Neural cell (in vitro differentiated cells): ENCODE results near the gene SESN1. TPM values are rescaled to one million over a fixed set of nuclear protein-coding genes. Genes with fewer than 3 reads are reported as not detected.

ENCODE experiments used
- H2AFZ ChIP-seq: fragments of 200-600, 300-800 bp; sonication (generic), shearing (Covaris generic); 2 replicates; pipeline ENCODE4 v1.6.0; 2014; ENCODE audit warnings: low read depth, mild to moderate bottlenecking, antibody characterized with exemption, low read length, moderate library complexity
- H3F3A ChIP-seq: fragments of 200-600 bp; shearing (Covaris generic); 2 replicates; pipeline ENCODE4 v1.6.1; 2016; ENCODE audit warnings: mild to moderate bottlenecking, moderate library complexity, mixed read lengths, antibody characterized with exemption, low read length; ENCODE audit not compliant: insufficient read depth, poor library complexity, severe bottlenecking
- H3K27ac ChIP-seq: fragments of 200-600, 300-800 bp; sonication (generic), shearing (Covaris generic); 2 replicates; pipeline ENCODE4 v1.5.1; 2014; ENCODE audit warnings: mild to moderate bottlenecking, low read length, moderate library complexity
- H3K27me3 ChIP-seq: fragments of 300-800, 200-600 bp; sonication (generic), shearing (Covaris generic); 2 replicates; pipeline ENCODE4 v1.6.0; 2014; ENCODE audit warnings: mild to moderate bottlenecking, low read depth, low read length, moderate library complexity; ENCODE audit not compliant: insufficient read depth
- H3K36me3 ChIP-seq: fragments of 300-800, 200-600 bp; sonication (generic), shearing (Covaris generic); 2 replicates; pipeline ENCODE4 v1.5.1; 2014; ENCODE audit warnings: mild to moderate bottlenecking, antibody characterized with exemption, low read length, moderate library complexity; ENCODE audit not compliant: insufficient read depth
- H3K4me2 ChIP-seq: fragments of 300-800, 200-600 bp; sonication (generic), shearing (Covaris generic); 2 replicates; pipeline ENCODE4 v1.6.0; 2014; ENCODE audit warnings: mild to moderate bottlenecking, low read length
- H3K4me3 ChIP-seq: fragments of 300-800, 200-600 bp; sonication (generic), shearing (Covaris generic); 2 replicates; pipeline ENCODE4 v1.5.1; 2014; ENCODE audit warnings: mild to moderate bottlenecking, low read length, moderate library complexity
- H3K79me2 ChIP-seq: fragments of 200-600 bp; shearing (Covaris generic); replicated peaks from 2 replicates; pipeline ENCODE4 v1.6.0; 2014; ENCODE audit warnings: mild to moderate bottlenecking, low read length, moderate library complexity; ENCODE audit not compliant: insufficient read depth
- H3K9ac ChIP-seq: fragments of 300-800, 200-600 bp; sonication (generic), shearing (Covaris generic); 2 replicates; pipeline ENCODE4 v1.6.1; 2016; ENCODE audit warnings: mild to moderate bottlenecking, low read length, mixed read lengths
- H3K9me2 ChIP-seq: fragments of 200-600 bp; shearing (Covaris generic); 2 replicates; pipeline ENCODE4 v1.6.1; 2016; ENCODE audit warnings: mild to moderate bottlenecking, low read length, mixed read lengths; ENCODE audit not compliant: insufficient read depth
- H3K9me3 ChIP-seq: fragments of 200-600, 300-800 bp; sonication (generic), shearing (Covaris generic); 2 replicates; pipeline ENCODE4 v1.6.1; 2016; ENCODE audit warnings: mild to moderate bottlenecking, mixed run types, low read length, moderate library complexity, mixed read lengths
- H4K20me1 ChIP-seq: fragments of 200-600 bp; shearing (Covaris generic); 2 replicates; pipeline ENCODE4 v1.6.1; 2016; ENCODE audit warnings: mild to moderate bottlenecking, mixed run types; ENCODE audit not compliant: insufficient read depth
- CTCF ChIP-seq: fragments of 450-650 bp; IDR thresholded peaks from 2 replicates; pipeline ENCODE4 v1.5.1; 2014; ENCODE audit warnings: antibody characterized with exemption, mild to moderate bottlenecking, moderate library complexity; ENCODE audit not compliant: poor library complexity, severe bottlenecking
- EP300 ChIP-seq: fragments of 450-650 bp; conservative IDR thresholded peaks from 2 replicates; pipeline ENCODE4 v1.6.1; 2014; ENCODE audit warnings: antibody characterized with exemption, mild to moderate bottlenecking, moderate library complexity; ENCODE audit not compliant: poor library complexity, severe bottlenecking
- EZH2 ChIP-seq: fragments of 200-600, 300-800 bp; shearing (Covaris generic), sonication (generic); IDR thresholded peaks from 2 replicates; pipeline ENCODE4 v1.6.1; 2014; ENCODE audit warnings: antibody characterized with exemption, low read length, borderline replicate concordance, mild to moderate bottlenecking; ENCODE audit not compliant: insufficient read depth, poor library complexity, severe bottlenecking
- MXI1 ChIP-seq: fragments of 450-650 bp; conservative IDR thresholded peaks from 2 replicates; pipeline ENCODE4 v1.6.1; 2014; ENCODE audit warnings: antibody characterized with exemption, mild to moderate bottlenecking; ENCODE audit not compliant: poor library complexity, severe bottlenecking
- POLR2AphosphoS5 ChIP-seq: IDR thresholded peaks from 2 replicates; pipeline ENCODE4 v1.6.1; 2012
- RAD21 ChIP-seq: fragments of 450-650 bp; conservative IDR thresholded peaks from 2 replicates; pipeline ENCODE4 v1.6.1; 2014; ENCODE audit warnings: antibody characterized with exemption, mild to moderate bottlenecking, moderate library complexity
- REST ChIP-seq: IDR thresholded peaks from 2 replicates; pipeline ENCODE4 v1.6.1; 2012; ENCODE audit warnings: borderline replicate concordance
- SMC3 ChIP-seq: fragments of 450-650 bp; conservative IDR thresholded peaks from 2 replicates; pipeline ENCODE4 v1.6.1; 2014; ENCODE audit warnings: antibody characterized with exemption, mild to moderate bottlenecking, moderate library complexity; ENCODE audit not compliant: poor library complexity
- TAF1 ChIP-seq: IDR thresholded peaks from 2 replicates; pipeline ENCODE4 v1.6.1; 2012; ENCODE audit warnings: low read depth
- polyA plus RNA-seq: library from polyadenylated mRNA; depleted of rRNA; stranded (reverse); fragments of >200 nt; gene quantifications from 2 replicates; pipeline ENCODE4 v1.2.3, GENCODE V29; 2014

The SESN1 gene
- polyA plus RNA-seq, 1 donor from 2014 or later: 46.4 TPM

DNA sequence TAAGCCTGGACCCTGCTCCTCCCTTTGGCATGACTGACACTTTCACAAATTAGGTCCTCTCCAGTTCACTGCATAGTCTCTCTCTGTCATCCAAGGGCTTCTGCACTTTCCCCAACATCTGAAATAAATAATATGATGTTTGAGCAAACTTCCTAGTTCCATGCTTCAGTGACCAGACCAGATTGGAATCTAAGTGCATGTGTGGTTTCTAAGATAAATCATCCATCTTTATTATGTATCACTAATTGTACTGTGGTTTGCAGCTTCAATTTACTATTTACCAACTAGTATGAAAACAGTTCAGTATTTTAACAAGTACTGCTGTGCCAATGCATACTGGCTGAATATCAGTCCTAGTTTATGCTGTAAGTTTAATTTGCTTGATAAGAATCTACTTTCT, 18.7 kb downstream of the SESN1 start:
- H3K9me2 ChIP-seq: no peaks in the 10 kb centered on the region
- H3K27me3 ChIP-seq: no peaks in the 10 kb centered on the region
- no peaks in the 10 kb centered on the region for H3F3A ChIP-seq
- no peaks in the 10 kb centered on the region for H3K36me3 ChIP-seq
- no peak overlapping the region for H3K4me3 ChIP-seq
- no peak overlapping the region for H3K9ac ChIP-seq
- H3K79me2 ChIP-seq: peaks cover 4% of the 10 kb centered on the region
- no peaks in the 10 kb centered on the region for H4K20me1 ChIP-seq
- TF ChIP-seq POLR2AphosphoS5 (no peak), MXI1 (no peak), CTCF (no peak), REST (no peak), TAF1 (no peak), SMC3 (no peak), EZH2 (no peak), RAD21 (no peak), EP300 (no peak)
- no peak overlapping the region for H2AFZ ChIP-seq
- H3K27ac ChIP-seq: no peak overlapping the region
- no peaks in the 10 kb centered on the region for H3K9me3 ChIP-seq
- H3K4me2 ChIP-seq: no peak overlapping the region

DNA sequence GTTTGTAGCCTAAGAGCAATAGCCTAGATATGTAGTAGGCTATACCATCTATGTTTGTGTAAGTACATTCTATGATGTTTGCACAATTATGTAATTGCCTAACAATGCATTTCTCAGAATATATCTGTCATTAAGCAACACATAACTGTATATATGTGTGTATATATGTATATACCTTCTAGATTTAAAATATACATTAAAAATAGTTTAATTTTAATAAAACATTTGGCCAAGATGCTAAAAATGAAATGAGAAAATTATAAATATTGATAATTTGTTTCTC, 20.6 kb downstream of the SESN1 start:
- Histone ChIP-seq H3K27me3 (no peaks in the 10 kb centered on the region), H3K79me2 (peaks cover 7% of the 10 kb centered on the region), H4K20me1 (no peaks in the 10 kb centered on the region), H3K9me2 (no peaks in the 10 kb centered on the region), H3K27ac (no peak overlapping the region), H3K9ac (no peak overlapping the region), H3K9me3 (no peaks in the 10 kb centered on the region), H3F3A (no peaks in the 10 kb centered on the region), H3K36me3 (no peaks in the 10 kb centered on the region), H3K4me2 (no peak overlapping the region), H3K4me3 (no peak overlapping the region), H2AFZ (no peak overlapping the region)
- TF ChIP-seq RAD21 (no peak), EP300 (no peak), EZH2 (no peak), REST (no peak), CTCF (no peak), MXI1 (no peak), TAF1 (no peak), SMC3 (no peak), POLR2AphosphoS5 (no peak)
